ENCODE measurements around the gene CNGB1.
"Not testable (repeated sequence)": the region's sequence is repeated elsewhere in the genome, so short reads cannot be mapped to it uniquely, and the experiment has no call there.

The CNGB1 gene

DNA sequence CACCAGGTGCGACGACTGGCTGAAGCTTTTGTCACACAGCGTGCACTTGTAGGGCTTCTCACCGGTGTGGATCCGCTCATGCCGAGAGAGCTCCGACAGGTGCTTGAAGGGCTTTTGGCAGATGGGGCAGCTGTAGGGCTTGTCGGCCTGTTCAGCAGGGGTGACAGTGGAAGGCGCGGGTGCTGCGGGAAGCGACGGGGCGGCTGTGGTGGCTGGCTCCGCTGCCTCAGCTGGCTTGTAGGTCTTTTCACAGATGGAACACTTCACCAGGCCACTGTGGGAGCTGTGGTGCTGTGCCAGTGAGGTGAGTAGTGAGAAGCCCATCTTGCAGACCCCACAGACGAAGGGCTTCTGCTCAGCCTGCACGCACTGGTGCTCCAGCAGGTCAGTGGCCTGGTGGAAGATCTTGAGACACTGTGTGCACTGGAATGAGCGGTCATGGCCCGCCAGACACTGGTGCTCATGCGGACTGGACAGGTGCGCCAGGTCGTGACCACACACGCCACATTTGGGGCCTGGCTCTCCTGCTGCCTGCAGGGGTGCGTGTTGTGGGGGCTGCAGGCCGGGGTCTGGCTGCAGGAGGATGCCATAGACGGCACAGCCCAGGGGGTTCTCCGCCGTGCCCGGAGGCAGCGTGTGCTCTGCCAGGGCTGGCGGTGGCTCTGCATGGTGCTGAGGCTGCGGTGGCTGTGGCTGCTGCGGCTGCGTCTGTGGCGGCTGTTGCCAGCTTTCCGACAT is 26.8 kb upstream of the CNGB1 start:
- no peak for DNase-seq (ENCODE audit: low read depth in 1 of 2, low spot score in 1 of 2)

DNA sequence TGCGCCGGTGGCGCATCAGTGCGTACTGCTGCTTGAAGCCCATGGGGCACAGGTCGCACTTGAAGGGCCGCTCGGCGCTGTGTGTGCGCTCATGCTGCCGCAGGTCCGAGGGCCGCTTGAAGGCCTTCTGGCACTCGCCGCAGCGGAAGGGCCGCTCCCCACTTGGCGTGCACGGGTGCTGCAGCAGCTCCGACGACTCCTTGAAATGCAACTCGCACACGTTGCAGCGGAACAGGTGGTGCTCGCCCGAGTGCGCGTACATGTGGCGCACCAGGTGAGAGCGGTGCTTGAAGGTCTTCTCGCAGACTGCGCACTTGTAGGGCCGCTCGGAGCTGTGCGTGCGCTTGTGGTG is 26.2 kb upstream of the CNGB1 start:
- DNase-seq (ENCODE audit: low read depth in 1 of 2, low spot score in 1 of 2), result no peak

DNA sequence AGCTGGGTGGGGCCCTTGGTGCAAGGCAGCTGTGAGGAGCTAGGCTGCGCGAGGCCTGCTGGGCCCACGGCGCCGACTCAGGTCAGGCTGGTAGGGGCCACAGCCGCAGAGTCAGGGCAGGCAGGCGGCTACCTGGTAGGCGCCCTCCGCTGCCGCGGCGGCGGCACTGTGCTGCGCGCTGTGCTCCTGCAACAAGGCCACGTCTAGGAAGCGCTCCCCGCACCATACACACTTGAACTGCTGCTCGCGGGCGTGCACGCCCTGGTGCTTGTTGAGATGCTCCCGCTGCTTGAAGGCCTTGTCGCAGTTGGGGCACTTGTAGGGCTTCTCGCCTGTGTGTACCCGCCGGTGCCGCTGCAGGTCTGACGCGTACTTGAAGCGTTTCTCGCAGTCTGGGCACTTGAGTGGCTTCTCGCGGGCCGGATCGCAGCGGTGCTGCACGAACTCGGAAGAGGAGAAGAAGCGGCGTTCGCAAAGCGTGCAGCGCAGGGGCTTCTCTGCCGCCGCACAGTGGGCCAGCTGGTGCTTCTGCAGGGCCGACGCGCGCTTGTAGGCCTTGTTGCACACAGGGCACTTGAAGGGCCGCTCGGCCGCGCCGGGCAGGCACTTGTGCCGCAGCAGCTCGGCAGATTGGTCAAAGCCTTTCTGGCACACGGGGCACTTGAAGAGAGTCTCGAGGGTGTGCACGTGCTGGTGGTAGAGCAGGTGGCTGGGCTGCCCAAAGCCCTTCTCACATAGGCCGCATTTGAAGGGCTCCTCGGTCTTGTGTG is 25.7 kb upstream of the CNGB1 start:
- DNase-seq (ENCODE audit: low read depth in 1 of 2, low spot score in 1 of 2), result no peak

DNA sequence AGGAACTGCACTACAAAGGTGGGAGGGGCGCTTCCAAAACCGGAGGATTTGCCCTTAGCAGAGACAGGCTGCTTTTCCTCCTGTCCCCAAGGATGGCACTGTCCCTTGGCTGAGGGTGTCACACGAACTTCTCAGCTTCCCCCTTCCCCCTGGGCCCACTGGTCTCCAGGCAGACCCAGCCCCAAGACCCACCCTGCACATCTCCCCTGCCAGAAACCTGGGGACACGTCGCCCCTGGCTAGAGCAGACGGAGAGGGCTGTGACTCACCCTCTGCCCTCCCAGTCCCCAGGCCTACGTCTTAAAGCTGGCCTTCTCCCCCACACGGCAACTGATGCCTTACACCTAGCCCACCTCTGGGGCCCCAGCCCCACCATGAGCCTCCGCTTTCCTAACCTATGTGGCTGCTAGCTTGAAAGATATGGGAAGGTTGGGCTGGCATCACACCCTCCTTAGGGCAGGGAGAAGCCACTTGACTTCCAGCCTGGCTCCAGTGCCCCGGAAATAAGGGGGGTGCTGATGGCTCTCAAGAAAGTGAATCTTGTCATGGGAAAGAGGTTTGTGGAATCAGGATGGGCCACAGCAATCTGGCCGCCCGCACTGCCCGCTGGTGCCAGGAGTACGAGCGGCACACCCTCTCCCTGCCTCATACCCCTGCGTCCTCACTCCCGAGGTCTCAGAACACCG is 24.9 kb upstream of the CNGB1 start:
- no peak for DNase-seq (ENCODE audit: low read depth in 1 of 2, low spot score in 1 of 2)

DNA sequence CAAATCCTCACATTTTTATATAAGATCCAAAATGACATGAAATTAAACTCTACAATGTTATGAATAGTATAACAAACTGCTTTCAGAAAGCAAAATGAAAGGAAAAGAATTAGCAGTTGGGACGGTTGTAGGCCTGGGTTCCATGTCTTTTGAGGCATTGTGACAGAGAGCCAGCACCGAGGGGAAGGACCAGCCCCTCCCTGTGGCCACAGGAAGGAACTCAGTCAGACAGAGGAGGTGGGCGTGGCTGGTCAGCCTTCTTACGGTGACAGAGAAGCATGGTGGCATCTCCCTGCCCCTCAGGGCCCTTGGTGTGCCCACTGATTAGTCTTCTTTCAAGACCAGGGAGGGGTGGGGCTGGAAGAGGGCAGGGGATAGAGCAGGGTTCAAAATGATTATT is 23.9 kb upstream of the CNGB1 start:
- DNase-seq (ENCODE audit: low read depth in 1 of 2, low spot score in 1 of 2), result no peak

DNA sequence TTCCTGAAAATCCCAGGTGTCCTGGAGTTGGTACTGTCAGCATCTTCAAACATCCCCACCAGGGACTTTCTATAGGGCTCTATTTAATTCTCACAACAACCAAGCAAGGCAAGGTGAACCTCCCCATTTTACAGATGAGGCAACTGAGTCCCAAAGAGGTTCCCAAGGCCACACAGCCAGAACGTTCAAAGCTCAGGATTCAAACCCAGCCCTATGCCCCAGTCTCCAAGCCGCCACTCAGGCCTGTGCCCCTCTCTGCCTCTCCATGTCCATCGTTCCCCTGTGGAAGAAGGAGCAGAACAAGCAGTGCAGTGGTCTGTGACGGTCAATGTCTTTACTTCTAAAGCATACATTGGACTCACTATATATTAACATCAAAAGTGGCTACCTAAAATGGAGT is 23.4 kb upstream of the CNGB1 start:
- DNase-seq (ENCODE audit: low read depth in 1 of 2, low spot score in 1 of 2), result no peak

DNA sequence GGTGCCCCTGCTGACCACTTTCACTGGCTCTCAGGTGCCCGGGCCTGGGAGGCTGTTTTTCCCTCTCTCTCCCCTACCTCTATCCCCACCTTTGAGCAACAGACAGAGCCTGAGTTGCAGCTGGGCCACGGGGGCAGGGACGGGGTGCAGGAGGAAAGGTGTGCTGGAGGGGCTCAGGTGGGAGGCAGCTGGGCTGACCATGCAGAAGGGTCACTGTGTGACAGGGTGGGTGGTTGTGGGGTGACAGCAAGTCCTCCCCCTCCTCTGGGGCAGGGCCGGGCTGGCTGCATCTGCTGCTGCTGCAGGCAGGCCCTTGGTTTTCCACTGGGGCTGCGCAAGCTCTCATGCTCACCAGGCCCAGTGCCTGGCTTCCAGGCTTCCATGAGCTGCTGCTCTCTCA is 23.0 kb upstream of the CNGB1 start:
- no peak for DNase-seq (ENCODE audit: low read depth in 1 of 2, low spot score in 1 of 2)

DNA sequence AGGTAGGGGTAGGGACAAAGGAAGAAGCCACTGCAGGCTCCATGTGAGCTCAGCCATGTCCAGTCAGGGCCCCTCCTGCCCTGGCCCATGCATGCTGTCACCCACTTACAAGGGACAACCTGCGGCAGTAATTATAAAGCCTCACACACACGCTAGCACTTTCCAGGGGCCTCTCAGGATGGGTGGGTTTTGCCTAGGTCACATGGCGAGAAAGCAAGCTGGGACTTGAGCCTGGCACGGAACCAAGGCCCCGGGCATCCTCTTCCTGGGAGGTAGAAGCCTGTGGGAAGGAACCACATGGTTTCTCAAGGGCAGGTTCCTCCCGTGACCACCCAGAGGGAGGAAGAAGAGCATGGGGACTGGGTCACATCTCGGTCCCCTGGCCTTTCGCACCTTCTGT is 22.5 kb upstream of the CNGB1 start:
- DNase-seq (ENCODE audit: low read depth in 1 of 2, low spot score in 1 of 2), result no peak

DNA sequence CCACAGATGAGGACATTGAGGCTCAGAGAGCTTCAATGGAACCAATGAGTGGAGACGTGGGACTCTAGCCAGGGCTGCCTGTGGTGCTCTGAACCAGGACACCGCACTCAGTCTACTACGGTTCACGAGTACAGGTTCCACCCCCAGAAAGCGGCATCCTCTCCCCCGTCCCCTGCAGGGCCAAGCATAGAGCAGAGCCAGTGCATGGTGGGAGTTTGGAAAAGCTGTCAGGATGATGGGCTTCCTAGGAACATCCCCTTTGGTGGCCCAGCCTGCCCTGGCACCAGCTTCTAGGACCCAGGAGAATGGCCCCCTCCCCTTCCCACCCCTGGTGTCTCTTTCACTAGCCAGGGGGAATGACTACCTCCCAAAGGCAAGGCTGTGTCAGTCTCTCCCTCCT is 21.2 kb upstream of the CNGB1 start:
- DNase-seq (ENCODE audit: low read depth in 1 of 2, low spot score in 1 of 2), result no peak

DNA sequence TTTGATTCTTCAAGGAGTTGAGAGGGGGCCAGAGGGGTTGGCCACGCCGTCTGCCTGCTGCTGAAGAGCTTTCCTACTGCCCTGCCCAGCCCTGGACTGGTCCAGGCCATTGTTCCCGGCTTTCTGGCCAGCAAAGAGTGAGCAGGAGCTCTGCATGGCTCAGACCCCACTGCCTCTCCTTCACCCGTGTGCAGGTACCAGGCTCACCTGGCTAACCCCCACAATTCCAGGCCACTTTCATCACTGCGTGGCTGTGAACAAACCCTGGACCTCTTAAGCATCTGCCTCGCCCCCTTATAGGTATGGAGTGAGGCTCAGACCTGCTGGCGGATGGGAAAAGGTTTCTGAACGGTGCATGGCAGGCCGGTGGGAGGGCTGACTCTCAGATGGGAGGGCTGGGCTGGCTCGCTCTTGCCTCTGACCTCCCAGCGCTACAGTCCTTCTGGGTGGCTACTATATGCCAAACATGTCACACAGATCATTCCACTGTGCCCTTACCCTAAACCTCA is 20.7 kb upstream of the CNGB1 start:
- no peak for DNase-seq (ENCODE audit: low read depth in 1 of 2, low spot score in 1 of 2)

DNA sequence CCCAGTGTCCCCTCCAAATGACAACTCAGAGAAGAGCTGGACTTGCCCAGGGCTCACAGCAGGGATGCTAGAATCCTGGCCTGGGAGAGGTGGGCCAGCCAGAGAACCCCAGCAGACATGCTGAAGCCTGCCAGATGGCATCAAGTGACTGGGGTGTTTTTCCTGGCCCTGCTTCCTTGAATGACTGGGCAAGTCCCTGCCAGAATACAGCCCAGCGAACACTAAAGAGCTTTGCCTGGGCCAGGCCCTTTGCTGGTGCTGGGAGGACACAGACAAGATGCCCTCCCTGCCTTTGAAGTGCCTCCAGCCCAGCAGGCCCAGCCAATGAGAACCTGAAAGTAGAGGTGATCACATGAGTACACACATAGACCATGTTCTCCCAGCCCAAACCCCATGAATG is 18.0 kb upstream of the CNGB1 start:
- DNase-seq (ENCODE audit: low read depth in 1 of 2, low spot score in 1 of 2), result no peak

DNA sequence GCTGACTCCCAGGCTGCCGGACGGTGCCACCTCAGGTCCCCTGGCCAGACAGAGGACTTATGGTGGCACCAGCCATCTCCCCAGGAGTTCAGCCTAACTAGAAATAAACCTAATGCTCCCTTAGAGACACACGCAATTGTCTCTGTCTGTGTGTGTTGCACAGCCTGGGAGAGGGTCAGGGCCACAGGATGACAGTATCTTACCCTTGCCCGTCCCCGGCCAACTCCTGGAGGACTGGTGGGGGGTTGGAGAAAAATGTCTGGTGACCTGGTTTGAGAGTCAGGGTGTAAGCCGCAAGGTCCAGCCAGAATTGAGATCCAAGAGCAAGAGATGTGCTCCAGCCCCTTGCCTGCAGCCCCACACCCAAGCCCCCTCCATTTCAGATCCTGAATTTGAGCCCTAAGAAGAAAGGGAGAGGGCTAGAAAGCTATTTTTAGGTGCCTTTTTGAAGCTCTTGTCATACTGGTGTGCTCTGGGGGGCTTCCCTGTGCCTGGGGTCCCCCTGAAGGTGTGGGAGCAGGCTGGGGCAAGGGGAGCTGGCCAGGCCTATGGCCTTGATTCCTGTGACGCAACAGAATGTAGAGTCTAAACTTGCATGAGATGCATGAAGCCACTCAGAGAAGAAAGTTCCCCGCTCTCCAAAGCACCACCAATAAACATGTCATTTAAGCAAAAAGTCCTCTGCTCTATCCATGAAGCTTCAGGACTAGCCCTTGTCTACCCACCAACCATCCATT is 16.7 kb upstream of the CNGB1 start:
- DNase-seq (ENCODE audit: low read depth in 1 of 2, low spot score in 1 of 2), result no peak

DNA sequence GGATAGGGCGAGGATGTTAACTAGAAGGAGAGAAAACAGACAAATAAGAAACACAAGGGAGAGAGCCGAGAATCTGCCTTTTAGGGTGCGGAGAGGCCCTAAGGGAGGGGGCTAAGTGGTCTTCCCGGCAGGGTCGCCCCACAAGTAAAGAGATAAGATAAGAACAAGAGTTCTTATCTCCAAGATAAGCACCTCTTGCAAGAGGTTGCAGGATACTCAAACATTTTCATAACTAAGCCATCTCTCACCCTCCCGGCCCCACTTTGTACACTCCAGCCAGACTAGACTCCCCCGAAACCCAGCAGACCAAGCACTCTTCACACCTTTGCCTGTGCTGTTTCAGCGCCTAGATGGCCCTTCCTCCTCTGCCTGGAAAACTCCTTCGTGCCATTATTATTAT is 15.3 kb upstream of the CNGB1 start:
- no peak for DNase-seq (ENCODE audit: low read depth in 1 of 2, low spot score in 1 of 2)

DNA sequence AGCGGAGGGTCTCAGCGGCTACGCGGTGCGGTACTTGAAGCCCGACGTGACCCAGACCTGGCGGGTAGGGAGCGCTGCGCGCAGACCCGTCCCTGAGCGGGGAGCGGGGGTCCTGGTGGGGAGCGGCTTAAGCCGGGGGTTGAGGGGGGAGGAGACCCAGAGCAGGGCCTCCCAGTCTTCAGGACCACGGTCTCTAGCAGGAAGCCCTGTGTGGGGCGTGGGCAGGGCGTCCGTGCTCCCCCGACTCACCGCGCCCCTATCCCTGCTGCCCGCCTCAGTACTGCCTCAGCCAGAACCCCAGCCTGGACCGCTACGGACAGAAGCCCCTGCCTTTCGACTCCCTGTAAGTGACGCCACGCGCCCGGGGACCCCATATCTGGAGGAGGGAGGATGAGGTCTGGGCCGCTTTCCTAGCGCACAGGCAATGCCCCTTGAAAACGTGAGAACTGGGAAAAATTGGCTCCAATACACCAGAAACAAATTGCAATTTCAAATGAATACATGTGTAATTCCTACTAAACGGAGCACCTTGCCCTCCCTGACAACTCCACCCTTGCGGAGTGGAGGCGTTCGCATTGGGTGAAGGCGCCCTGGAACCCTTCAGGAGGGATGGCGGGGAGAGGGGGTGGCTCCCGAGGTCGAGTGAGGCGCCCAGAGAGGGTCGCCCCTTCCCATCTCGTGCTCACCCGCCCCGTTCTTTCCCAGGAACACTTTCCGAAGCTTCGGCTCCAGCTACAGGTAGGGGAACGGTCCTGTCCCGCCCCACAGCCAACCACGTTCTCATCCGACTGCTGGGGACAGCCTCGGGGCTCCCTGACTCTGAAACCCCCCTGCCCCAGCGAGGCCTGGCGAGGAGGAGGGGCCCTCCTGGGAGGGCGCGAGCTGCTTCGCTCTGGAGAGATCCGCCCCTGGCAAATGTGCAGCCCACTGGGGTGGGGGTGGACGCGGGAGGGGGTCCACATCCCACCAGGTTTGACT is 14.6 kb upstream of the CNGB1 start:
- peak in 1 of 2 donors; percentile 17 for DNase-seq (ENCODE audit: low read depth in 1 of 2, low spot score in 1 of 2)

DNA sequence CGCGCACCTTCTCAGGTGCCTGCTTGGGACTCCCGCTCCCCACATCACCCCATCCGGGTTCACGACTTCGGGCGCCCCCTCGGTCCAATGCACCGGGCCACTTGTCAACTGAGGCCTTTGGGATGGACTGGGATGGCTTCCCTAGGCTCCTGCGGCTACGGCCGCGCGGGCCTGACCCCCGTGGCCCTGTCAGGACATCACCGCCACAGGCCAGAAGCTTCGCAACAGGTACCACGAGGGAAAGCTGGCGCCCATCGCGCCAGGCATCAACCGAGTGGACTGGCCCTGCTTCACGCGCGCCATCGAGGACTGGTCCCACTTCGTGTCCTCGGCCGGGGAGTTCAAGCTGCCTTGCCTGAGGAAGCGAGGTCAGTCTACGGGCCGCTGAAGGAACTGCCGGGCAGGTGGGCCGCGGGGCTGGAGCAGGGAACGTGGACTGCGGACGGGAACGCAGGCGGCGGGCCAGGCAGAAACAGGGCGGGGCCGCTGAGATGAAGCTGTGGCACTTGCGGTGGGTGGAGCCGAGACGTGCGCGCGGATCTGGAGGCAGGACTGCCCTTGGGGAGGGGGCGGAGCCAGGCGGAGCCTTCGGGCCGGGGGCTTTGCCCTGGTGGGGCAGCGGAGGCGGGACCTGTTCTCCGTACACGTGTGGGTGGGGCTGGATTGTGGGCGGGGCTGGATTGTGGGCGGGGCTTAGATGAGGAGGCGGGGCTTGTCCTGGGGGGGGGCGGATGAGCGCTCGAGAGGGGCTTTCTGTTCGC is 13.7 kb upstream of the CNGB1 start:
- peak; percentile 81 to 83 for DNase-seq (ENCODE audit: low read depth in 1 of 2, low spot score in 1 of 2)

DNA sequence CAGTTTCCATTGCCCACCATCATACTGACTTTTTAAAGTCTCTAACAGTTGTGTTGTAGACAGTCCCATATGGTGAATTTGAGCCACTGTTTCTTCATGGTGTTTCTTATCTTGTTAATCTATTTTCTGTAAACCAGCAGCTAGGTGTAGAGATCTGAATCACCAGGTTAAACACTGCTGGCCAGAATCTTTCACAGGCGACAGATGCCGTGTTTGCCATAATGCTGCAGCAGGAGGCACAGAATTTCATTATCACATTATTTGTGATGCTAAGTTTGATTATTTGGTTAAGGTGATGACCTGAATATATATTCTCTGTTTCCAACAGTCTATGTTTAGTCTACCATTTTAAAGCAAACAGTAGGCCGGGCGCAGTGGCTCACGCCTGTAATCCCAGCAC is 11.5 kb upstream of the CNGB1 start:
- no peak for DNase-seq (ENCODE audit: low read depth in 1 of 2, low spot score in 1 of 2)

DNA sequence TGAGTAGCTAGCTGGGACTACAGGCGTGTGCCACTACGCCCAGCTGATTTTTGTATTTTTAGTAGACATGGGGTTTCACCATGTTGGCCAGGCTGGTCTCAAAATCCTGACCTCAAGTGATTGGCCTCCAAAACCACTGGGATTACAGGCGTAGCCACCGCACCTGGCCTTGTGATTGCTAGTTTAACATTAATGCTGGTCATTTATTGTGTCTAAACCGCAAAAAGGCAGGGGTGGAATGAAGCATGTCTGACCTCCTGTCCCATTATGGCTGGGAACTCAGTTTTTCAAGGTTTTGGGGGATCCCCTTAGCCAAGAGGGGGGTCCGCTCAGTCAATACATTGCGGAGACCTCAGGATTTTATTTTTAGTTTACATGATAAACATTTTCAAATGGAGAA is 10.7 kb upstream of the CNGB1 start:
- DNase-seq (ENCODE audit: low read depth in 1 of 2, low spot score in 1 of 2), result no peak

DNA sequence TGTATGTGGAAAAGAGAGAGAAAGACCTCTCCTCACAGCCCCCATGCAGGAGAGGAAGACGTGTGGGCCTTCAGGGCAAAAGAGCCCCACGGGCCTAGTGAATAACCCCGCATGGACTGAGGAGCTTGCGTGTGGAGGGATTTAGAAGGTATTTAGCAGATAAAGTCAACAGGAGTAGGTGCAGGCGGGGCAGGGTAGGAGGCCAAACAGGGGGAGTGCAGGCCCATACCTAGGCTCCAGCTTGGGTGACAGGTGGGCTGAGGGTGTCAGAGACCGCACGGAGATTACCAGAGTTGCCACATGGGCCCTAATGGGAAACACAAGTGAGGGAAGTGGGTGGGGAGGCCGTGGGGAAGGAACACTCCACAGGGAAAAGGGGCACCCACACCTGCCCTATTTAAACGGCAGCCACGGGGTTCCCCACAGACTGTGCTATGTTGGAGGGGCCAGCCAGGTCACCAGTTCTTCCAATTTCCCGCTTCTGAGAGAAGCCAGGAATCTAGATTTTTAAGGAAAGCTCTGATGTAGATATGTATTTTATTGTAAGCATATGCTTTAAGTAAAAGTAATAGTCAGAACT is 8.2 kb upstream of the CNGB1 start:
- no peak for DNase-seq (ENCODE audit: low read depth in 1 of 2, low spot score in 1 of 2)

DNA sequence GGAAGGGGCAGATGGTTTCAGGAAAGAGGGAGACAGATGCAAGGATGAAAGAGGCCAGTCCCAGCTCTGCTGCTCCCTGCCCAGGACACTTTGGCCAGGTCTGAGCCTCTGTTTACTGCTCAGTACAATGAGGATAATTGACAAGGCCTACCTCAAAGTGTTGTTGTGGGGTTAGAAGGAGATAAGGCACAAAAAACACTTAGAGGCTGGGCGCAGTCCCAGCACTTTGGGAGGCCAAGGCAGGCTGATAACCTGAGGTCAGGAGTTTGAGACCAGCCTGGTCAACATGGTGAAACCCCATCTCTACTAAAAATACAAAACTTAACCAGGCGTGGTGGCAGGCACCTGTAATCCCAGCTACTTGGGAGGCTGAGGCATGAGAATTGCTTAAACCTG is 7.1 kb upstream of the CNGB1 start:
- DNase-seq (ENCODE audit: low read depth in 1 of 2, low spot score in 1 of 2), result not testable (repeated sequence)

Measured in stimulated activated CD4-positive, alpha-beta T cell treated with anti-CD3 and anti-CD28 coated beads, Interleukin-15, amount 100 ng/mL, for 1 hour (primary cell).